Measurements from ENCODE around the gene EGFL8.
"Not testable (repeated sequence)": the region's sequence is repeated elsewhere in the genome, so short reads cannot be mapped to it uniquely, and the experiment has no call there.

Gene EGFL8

DNA sequence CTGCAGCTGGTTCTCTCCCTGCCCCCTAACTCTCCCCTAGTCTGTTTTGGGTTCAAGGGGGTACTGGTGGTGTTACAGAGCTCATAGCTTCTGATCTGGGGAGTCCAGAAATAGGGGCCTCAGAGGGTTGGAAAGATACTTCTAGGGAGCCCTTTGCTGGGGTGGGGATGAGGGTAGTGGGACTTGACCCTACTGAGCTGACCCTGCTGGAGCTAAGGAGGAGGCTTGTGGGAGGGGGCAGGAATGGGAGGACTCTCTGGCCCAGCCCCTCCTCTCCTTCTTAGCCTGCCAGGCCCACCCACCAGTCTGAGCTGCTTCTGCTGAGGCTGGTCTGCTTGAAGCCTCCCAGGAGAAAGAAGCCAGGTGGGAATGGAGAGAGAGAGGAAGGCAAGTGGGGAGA, at the start of gene EGFL8:
Gene EGFL8 (plus strand): TSS at position 301 of the 400 bp plus-strand sequence. CDS start 1,571 bp downstream, outside the sequence.
- DNase-seq: no peak

DNA sequence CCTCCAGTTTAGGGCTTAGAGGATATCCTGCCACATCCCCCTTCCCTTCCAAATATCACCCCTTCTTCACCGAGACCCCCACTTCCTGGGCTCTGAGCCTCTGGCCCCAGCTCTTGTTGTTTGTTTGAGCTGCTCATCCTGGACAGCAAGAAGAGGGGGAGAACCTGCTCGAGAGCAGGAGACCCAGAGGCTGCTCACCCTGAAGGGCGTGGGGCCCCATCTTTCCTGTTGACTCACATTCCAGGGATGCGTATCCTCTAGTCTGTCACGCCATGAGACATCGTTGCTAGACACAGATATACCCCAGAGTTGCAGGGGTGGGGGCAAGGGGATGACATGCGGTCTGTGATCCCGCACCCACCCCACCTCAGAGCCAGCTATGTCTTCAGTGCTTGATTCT, 49.6 kb upstream of the EGFL8 start:
- DNase-seq: no peak

DNA sequence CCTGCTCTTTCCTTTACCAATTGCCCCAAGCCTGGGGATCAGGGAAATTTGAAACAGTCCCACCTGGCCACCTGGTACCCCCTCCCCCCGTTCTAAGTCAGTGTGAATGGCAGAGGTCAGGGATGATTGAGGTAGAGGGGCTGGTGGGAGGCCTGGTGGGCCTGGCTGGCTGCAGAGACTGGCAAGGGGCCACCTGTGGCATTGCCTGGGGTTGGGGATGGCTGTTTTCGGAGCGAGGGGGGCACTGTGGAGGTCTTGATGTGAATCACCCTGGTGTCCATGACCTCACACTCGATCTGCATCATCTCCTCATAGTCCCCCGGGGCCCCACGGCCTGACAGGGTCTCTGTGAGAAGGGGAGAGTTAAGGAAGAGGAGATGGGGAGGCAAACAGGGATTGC, 48.8 kb upstream of the EGFL8 start:
- no peak for DNase-seq

DNA sequence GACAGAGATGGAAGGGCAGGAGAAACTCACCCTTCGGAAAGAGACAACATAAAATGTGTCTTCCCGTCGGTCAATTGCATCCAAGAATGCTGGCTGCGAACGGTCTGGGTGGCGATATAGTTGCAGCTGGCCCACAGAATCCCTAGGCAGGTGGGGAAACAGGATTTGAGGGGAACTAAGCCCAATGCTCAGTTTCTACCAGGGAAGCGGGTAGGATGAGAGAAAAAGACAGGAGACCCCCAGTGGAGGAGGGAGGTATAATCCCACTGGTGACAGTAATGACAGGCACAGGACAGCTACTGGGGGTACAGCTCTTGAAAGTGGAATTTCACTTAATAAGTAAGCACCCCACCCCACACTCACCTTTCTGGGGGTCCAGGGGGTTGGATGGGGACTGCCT, 47.7 kb upstream of the EGFL8 start:
- peak; percentile 47 for DNase-seq

DNA sequence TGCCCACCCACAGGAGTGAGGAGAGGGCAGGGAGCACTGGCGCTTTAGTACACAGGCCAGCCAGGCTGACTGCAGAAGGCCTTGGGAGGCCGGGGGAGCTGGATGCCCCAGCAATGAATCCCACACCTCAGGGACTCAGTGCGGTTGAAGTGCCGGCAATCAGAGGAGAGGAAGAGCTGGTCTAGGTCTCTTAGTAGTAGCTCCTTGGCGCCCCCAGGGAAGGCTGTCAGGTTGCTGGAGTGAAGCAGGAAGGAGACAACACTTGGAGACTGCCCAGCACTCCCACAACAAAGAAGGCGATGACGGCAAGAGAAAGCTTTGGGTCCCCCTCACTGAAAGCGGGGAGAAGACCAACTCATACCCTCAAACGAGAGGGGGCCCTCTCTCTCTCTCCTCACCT, 46.9 kb upstream of the EGFL8 start:
- no peak for DNase-seq

DNA sequence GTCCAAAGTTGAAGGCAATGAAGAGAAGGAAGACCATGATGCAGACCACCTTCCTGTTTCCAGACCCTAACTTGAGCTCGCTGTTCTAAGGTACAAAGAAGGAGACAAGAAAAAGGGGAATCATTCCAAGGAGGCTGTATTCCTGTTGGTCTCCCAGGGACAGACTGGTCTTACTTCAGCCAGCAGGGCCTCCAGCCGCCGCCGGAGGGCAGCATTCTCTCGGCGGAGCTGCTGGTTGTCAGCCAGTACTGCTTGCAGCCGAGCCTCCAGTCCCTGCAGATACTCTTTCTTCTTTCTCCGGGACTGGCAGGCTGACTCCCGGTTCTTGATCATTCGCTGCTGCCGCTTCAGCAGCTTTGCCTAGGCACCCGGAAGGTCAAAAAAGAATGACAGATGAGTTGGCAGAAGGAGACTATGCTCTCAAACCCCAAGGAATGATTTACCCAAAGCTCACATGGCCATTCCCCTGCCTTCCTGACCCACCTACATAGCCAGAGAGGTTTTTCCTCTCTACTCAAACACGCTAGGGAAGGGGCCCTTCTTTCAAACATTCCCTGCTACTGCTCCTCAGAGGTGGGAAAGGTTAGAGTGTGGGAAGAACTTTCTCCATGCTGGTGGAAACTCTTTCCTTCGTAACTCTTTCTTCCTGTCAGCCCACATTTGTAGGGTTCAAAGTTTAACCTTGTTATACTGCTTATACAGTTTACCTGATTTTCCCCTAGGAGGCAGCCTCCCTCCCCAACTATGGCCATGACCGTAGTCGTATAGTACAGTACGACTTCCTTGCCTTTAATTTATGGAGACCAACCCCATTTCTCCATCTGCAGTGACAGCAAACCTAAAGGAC, 45.4 kb upstream of the EGFL8 start:
- peak; percentile 92 for DNase-seq

DNA sequence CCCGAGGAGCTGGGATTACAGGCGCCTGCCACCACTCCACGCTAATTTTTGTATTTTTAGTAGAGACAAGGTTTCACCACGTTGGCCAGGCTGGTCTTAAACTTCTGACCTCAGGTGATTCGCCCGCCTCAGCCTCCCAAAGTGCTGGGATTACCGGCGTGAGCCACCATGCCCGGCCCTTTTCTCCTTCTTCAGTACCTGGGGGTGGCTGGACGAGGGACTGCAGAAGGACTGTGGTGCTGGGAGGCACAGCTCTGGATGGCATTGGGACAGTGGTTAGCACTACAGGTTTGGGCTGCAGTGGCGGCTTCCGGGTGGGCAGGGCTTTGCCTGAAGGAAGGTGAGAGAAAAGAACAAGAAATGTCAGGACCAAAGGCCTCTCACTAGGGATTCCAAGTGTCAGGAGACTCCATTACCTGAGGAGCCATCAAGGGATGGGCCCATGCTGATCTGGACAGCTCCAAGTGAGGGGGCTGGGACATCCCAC, 43.8 kb upstream of the EGFL8 start:
- DNase-seq: no peak

DNA sequence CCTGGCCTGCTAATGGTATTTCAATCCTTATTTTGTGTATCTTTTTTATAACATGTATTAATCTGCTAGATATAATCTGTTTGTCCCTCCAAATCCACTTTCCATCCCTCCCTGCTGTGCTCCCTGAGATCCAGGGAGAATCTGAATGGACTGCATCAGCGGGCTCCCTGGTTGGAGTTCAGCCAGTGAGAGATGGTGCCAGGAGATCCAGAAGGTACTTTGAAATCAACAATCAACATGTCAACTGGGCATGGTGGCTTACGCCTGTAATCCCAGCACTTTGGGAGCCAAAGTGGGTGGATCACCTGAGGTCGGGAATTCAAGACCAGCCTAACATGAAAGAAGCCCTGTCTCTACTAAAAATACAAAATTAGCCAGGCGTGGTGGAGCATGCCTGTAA, 40.7 kb upstream of the EGFL8 start:
- no peak for DNase-seq

DNA sequence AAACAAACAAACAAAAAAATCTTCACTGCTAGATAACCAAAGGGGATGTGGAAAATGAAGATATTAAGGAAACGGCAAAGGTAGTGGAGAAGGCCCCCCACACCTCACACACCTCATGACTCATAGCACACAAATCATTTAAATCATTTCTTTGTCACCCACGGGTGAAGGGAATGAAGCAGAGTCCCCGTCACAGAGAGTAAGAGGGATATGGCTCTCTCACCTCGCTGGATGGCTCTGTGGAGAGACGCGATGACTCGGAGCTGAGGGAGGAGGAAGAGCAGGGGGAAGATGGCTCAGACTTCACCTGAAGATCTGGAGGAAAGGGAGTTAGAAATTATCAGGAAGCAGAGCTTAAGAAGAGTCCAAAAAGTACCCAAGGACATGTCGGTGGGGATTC, 37.5 kb upstream of the EGFL8 start:
- no peak for DNase-seq

DNA sequence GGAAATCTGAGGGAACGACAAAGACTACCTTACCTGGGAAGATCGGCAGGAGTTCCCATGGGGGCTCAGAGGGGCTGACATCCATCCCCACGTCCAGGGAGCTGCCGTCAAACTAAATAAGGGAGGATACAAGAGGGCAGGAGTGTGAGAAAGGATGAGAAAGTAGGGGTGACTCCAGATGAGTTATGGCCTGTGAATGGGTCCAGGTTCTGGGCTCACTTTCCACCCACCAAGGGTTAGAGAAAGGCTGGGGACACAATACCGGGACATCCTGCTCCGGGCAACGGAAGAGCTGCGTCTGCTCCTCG, 37.0 kb upstream of the EGFL8 start:
- no peak for DNase-seq

DNA sequence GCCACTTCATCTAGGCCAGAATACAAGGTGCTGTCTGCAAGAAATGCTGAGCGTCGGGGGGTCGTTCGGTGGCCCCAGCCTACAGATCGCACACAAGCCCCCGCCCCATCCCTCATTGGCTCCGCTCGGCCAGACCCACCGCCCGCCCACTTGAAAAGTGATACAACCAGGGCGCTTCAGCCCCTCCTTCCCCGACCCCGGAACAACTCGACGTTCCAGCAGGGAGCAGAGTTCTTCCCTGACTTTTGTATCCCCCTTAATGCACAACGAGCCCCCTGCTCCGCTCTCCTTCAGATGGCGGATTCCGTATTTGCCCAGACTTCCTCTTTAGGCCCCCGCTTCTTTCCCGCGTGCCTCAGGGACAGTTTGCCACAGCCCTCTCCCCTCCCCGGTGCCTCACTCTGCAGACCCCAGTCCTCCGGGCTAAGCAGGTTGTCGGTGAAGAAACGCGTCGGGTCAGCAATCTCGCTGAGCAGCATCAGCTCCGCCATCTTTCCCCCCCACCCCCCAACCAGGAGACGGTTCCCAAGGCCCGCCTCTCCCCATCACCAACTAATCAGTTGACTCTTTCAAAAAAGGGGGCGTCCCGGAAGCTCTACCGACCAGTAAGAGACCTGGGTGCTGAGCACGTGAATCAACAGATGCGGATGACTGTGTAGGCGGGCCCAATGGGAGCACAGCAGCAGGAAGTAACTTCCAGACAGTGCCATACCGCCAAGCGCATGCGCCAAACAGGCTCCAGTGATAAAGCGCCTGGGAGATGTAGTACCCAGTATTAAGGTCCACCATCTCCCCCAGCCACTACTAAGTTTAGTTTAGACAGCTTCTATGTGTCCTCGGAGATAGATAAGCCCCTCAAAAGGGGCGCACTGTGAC, 36.4 kb upstream of the EGFL8 start, which contains the start of gene ATF6B:
Gene ATF6B (minus strand): TSS at position 530 of the 876 bp plus-strand sequence. CDS start 39 bp downstream, at position 491.
- DNase-seq: peak; percentile 100

DNA sequence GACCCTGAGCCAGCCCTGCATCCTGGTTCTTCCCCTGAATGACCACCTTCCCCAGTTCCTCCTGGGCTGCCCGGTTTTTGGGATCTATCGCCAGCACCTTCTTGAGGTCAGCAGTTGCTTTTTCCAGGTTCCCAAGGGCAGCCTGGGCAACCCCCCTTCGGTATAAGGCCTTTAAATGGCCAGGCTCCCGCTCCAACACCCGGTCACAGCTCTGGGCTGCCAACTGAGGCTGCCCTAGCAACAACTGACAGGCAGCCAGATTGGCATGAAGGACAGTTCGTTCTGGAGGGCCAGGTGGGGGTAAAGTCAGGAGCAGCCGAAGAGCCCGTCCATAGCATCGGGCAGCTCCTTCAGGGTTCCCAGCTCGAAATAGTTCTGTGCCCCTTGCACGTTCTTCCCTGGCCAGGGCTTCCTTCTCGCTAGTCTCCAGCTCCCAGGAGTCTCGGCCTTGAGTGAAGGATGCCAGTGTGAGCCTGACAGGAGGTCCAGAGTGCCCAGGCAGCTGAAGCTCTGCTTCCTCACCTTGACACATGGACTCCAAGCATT, 35.6 kb upstream of the EGFL8 start:
- DNase-seq: no peak

DNA sequence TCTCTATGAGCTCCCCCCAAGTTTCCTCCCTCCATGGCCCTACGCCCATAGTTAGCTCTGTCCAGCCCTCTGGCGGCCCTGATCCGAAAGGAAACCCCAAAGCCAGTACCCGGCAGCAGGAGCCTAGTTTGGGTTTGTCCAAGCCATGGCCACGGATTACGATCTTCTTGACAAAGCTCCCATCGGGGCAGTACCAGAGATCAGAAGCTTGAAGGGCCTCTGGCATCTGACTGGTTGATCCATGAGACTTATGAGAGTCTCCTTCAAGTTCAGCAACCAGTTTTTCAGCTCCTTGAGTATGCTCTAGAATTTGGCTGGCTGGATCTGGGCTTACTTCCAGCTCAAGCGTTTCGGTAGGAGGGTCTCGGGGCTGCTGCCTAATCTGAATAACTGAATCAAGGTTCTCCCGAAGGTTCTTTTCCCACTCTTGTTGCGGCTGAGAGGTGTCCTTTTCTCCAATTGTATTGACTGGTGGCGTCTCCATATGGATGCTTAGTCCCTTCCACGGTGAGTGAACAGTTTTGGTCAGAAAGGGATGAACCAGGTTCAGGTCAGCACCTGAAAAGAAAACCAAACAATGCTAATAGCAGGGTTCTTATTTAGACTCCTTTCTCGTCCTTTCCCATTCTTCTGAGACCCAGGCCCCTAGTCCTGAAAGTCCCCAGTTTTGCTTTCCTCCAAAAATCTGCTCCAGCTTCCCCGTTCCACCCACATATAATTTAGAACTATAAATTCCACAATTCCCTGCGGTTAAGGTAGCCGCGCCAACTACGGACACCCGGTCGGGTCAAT, 34.9 kb upstream of the EGFL8 start:
- peak; percentile 61 for DNase-seq

DNA sequence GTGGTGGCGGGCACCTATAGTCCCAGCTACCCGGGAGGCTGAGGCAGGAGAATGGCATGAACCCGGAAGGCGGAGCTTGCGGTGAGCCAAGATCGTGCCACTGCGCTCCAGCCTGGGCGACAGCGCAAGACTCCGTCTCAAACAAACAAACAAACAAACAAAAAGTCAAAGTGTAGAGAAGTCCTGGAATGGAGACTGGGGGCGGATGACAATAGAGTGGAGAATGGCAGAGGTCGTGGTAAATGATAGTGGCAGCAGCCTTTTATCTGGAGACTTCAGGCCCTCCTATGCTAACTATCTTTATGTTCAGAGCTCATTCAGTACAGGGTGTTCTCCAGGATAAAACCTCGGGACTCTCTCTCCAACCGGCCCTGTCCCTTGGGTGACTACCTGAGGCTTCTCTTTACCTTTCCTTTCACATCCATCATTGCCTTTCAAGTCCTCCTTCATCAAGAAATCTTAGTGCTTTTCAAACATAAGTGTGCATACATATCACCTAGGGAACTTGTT, 32.9 kb upstream of the EGFL8 start:
- peak; percentile 80 for DNase-seq

DNA sequence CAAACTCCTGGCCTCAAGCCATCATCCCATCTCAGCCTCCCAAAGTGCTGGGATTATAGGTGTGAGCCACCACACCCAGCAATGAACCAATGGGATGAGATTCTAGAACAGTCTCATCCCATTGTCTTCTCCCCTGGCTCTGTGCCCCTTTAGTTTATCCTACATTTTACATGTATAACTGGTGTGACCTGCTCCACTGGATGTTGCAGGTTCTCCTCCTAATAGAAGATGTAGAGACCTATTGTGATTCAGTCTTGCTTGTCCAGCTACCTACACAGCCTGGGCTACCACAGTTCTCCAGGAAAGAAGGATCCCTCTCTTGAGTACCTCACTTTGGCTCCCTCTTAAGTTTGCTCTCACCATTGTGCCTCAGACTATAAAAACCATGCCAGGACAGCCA, 32.3 kb upstream of the EGFL8 start:
- DNase-seq: no peak

DNA sequence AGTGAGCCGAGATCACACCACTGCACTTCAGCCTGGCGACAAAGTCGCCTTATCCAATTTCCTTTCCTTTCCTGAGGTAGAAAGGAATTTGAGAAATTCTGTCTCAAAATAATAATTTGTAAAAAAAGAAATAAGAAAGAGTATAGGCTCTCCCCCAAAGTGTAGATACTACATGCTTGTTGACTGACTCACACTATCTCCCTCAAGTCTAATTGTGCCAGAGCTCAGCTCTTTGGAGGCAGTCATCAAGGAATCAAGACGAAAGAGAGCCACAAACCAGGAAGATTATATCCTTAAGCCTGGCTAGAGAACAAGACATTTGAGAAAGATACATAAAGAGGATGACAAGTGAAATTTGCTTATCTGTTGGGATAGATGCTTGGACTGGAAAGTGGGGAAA, 30.6 kb upstream of the EGFL8 start:
- no peak for DNase-seq

DNA sequence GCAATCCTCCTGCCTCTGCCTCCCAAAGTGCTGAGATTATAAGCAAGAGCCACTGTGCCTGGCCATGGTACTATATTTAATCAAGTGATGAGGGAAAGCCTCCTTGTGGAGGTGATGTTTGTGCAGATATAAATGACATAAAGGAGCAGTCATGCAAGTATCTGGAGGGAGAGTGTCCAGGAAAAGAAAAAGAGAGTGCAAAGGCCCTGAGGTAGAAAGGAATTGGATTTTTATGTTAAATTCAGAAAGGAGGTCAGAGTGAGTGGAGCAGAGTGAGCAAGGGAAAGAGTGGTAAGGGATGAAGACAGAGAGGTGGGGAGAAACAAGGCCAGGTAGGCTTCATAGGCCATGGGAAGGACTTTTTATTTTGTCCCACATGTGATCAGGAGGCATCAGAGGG, 26.9 kb upstream of the EGFL8 start:
- no peak for DNase-seq

DNA sequence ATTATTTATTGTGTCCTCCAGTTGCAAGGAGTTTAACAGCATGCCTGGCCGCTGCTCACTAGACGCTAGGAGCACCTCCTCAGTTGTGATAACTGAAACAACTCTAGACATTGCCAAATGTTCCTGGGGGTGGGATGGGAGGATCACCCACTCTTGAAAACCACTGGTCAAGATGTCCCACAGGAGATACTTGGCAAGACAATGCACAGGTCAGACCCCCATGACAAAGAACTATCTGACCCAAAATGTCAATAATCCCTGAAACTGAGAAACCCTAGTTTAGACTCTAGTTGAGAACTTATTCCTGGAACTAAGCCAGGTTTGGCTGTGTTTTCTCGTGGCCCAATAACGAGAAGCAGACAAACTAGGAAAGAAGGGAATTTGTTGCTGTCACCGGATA, 24.8 kb upstream of the EGFL8 start:
- no peak for DNase-seq

DNA sequence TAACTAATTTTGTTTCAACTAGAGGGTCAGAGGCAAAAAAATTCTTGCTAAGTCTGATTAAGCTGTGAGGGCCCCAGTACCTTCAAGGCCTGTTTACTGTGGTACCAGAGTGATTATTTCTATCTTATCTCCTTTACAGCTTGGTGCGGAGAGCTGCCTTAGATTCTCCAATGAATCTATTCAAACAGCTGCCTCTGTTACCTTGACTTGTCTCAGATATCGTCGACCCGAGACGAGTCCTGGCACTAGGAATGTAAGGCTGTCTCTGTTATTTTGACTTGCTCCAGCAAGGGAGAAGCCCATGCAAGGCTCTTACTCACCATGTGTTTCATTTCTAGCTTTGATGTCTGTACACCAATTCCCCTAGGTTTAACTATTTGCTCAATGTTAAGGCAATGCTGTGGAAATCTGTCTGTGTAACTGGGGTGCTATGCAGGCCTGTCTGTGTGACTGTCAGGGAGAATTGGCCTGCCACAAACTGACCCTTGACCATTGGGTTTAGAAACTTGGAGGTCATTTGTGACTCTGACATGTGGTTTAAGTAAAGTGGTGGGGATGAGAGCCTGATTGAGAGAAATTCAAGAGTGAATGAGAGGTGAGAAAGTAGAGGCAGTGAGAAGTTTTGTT, 23.9 kb upstream of the EGFL8 start:
- DNase-seq: no peak

DNA sequence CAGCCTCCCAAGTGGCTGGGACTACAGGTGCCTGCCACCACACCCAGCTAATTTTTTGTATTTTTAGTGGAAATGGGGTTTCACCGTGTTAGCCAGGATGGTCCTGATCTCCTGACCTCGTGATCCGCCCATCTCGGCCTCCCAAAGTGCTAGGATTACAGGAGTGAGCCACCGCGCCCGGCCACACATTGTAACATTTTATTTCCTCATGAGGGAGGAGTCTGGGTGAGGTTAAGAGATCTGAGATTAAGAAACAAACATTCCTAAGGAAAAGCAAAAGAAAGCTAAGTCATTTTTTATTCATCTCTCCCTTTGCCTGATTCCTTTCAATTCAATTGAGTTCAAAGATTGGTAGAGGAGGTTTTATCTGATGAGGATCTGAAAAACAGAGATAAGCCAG, 20.2 kb upstream of the EGFL8 start:
- DNase-seq: not testable (repeated sequence)

DNA sequence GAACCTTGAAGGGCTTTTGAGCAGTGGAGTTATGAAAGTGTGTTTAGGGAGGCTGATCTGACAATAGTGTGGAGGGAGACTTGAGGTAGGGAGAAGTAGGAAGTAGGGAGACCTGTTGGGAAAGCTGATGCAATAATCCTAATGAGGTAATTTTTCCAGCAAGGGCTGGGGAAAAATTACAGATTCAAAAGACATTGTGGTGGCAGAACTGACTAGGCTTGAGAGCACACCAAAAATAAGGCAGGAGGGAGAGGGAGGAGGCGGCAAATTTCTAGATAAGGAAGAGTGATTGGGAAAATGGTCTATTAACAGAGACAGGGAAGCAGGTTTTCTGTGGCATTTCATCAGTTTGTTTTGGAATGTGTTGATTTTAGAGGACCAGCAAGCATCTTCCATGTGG, 18.1 kb upstream of the EGFL8 start:
- DNase-seq: no peak

DNA sequence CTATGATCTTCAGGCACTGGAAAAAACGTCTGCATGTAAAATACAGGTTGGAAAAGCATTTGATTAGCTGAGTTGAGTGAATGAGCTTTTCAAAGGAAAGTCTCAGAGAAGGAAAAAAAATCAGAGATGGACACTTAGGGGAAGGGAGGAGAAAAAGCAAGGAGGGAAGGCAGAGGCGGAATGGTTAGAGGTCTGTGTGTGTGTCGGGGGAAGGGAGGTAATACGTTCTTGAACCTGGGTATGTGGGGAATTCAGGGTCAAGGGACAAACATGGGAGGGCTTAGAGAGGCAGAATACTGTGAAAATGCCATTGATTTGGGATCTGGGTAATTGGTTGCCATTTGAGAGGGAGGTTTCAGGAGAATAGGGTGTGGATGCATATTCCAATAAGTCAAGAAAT, 17.7 kb upstream of the EGFL8 start:
- no peak for DNase-seq
